Stimulated activated CD4-positive, alpha-beta T cell treated with anti-CD3 and anti-CD28 coated beads, Interleukin-1b, Interleukin-23, amount 100 ng/mL, for 1 hour (primary cell): ENCODE measurements around the gene PRCC.
"Not testable (repeated sequence)": the region's sequence is repeated elsewhere in the genome, so short reads cannot be mapped to it uniquely, and the experiment has no call there.

Experiments used
- DNase-seq, 2 donors: peaks; one replicate each; pipeline ENCODE4 v3.0.0-alpha.2; 2020; ENCODE audit warnings: low read depth in 2 of 2

Gene PRCC

GRCh38 chr1:156760796-156761104 lies 6.6 kb upstream of the PRCC start:
- no peak for DNase-seq

GRCh38 chr1:156765136-156765535 lies 2.2 kb upstream of the PRCC start:
- not testable (repeated sequence) for DNase-seq

- no peak for DNase-seq
Observed at GRCh38 chr1:156765666-156766065, 1.7 kb upstream of the PRCC start.

- DNase-seq: no peak
Observed at GRCh38 chr1:156766298-156767100, 836 bp upstream of the PRCC start.

GRCh38 chr1:156767879-156768604 lies 707 bp downstream of the PRCC start:
- no peak for DNase-seq

- DNase-seq: no peak
Observed at GRCh38 chr1:156768610-156769295, 1.4 kb downstream of the PRCC start.

GRCh38 chr1:156772222-156772621 lies 4.9 kb downstream of the PRCC start:
- DNase-seq: no peak

- DNase-seq: no peak
Observed at GRCh38 chr1:156772728-156773497, 5.6 kb downstream of the PRCC start.

- DNase-seq: no peak
Observed at GRCh38 chr1:156773607-156774006, 6.3 kb downstream of the PRCC start.

GRCh38 chr1:156775799-156776198 lies 8.5 kb downstream of the PRCC start:
- no peak for DNase-seq

- no peak for DNase-seq
Observed at GRCh38 chr1:156776942-156777341, 9.6 kb downstream of the PRCC start.

GRCh38 chr1:156777573-156777972 lies 10.2 kb downstream of the PRCC start:
- DNase-seq: no peak

GRCh38 chr1:156781585-156782186 lies 14.4 kb downstream of the PRCC start:
- no peak for DNase-seq

GRCh38 chr1:156785458-156785857 lies 18.1 kb downstream of the PRCC start:
- no peak for DNase-seq

- DNase-seq: no peak
Observed at GRCh38 chr1:156786640-156787039, 19.3 kb downstream of the PRCC start.

- no peak for DNase-seq
Observed at GRCh38 chr1:156788136-156788535, 20.8 kb downstream of the PRCC start.

- no peak for DNase-seq
Observed at GRCh38 chr1:156789621-156790318, 22.4 kb downstream of the PRCC start.

- DNase-seq: no peak
Observed at GRCh38 chr1:156794506-156795373, 27.4 kb downstream of the PRCC start.

GRCh38 chr1:156795374-156795733 lies 28.0 kb downstream of the PRCC start:
- no peak for DNase-seq

- no peak for DNase-seq
Observed at GRCh38 chr1:156795787-156796186, 28.5 kb downstream of the PRCC start.
